GM21367 (cell line): ENCODE data around the gene SLC13A3.
"Not testable (repeated sequence)": the region's sequence is repeated elsewhere in the genome, so short reads cannot be mapped to it uniquely, and the experiment has no call there.

Experiments used
- ATAC-seq: cut with Tn5 transposase; IDR thresholded peaks from one replicate; pipeline ENCODE4 v1.9.1; 2021; ENCODE audit not compliant: unreplicated experiment

The SLC13A3 gene

GRCh38 chr20:46681032-46681854, 30.0 kb upstream of the SLC13A3 start:
- ATAC-seq: no peak

- ATAC-seq: no peak
These were observed 29.4 kb upstream of the SLC13A3 start for GRCh38 chr20:46680684-46681031.

- no peak for ATAC-seq
These were observed 27.3 kb upstream of the SLC13A3 start for GRCh38 chr20:46678516-46678915.

- no peak for ATAC-seq
These were observed 26.3 kb upstream of the SLC13A3 start for GRCh38 chr20:46677608-46678007.

GRCh38 chr20:46676649-46677316, 25.5 kb upstream of the SLC13A3 start:
- ATAC-seq: not testable (repeated sequence)

GRCh38 chr20:46674253-46675083, 23.2 kb upstream of the SLC13A3 start:
- ATAC-seq: no peak

- ATAC-seq: no peak
These were observed 22.4 kb upstream of the SLC13A3 start for GRCh38 chr20:46673394-46674252.

- no peak for ATAC-seq
These were observed 21.4 kb upstream of the SLC13A3 start for GRCh38 chr20:46672543-46673148.

GRCh38 chr20:46671866-46672542, 20.7 kb upstream of the SLC13A3 start:
- ATAC-seq: no peak

- no peak for ATAC-seq
These were observed 19.6 kb upstream of the SLC13A3 start for GRCh38 chr20:46670585-46671584.

- no peak for ATAC-seq
These were observed 18.9 kb upstream of the SLC13A3 start for GRCh38 chr20:46670228-46670584.

- no peak for ATAC-seq
These were observed 15.7 kb upstream of the SLC13A3 start for GRCh38 chr20:46666818-46667515.

GRCh38 chr20:46666306-46666705, 15.0 kb upstream of the SLC13A3 start:
- ATAC-seq: no peak

- ATAC-seq: no peak
These were observed 14.3 kb upstream of the SLC13A3 start for GRCh38 chr20:46665602-46666001.

- no peak for ATAC-seq
These were observed 12.3 kb upstream of the SLC13A3 start for GRCh38 chr20:46663531-46663930.

- ATAC-seq: no peak
These were observed 10.4 kb upstream of the SLC13A3 start for GRCh38 chr20:46661659-46662058.

- no peak for ATAC-seq
These were observed 9.2 kb upstream of the SLC13A3 start for GRCh38 chr20:46660487-46660886.

- ATAC-seq: no peak
These were observed 6.4 kb upstream of the SLC13A3 start for GRCh38 chr20:46657618-46658017.
